ENCODE measurements around the gene ERAP2. TPM values are rescaled to one million over a fixed set of nuclear protein-coding genes. Genes with fewer than 3 reads are reported as not detected.

ERAP2 gene
- total RNA-seq, 2 donors from 2014 or later, result 7.7 to 19.0 TPM

DNA sequence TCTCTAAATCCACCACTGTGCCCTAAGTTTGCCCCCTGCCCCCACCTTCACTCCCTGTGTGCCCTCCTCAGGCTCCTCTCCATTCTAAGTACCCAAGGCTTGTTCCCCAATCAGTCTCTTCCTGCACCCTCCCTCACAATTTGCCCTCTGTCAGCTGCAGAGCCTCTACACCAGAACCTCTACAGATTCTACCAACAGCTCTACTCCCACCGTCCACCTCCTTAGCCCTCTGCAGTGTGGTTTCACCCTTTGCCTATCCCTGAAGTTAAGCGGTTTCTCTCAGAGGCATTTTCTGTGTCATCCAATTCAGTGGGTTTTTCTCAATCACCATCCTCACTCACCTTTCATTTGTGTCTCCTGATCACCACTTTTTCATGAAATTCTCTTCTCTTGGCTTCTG, 13.2 kb upstream of the ERAP2 start:
- Histone ChIP-seq H3K9me3 (no peaks in the 10 kb centered on the region), H3K27me3 (replicated peaks; ENCODE audit: insufficient read depth) (no peaks in the 10 kb centered on the region), H3K4me3 (no peak overlapping the region), H3K36me3 (no peaks in the 10 kb centered on the region), H3K27ac (no peak overlapping the region), H3K4me1 (replicated peaks) (no peaks in the 10 kb centered on the region)
- no peak for DNase-seq (ENCODE audit: low spot score)
- no peak for TF ChIP-seq POLR2AphosphoS5 (IDR thresholded peaks at IDR 0.05)
- TF ChIP-seq POLR2A (IDR thresholded peaks at IDR 0.05), result no peak
- TF ChIP-seq, protein P1, sequence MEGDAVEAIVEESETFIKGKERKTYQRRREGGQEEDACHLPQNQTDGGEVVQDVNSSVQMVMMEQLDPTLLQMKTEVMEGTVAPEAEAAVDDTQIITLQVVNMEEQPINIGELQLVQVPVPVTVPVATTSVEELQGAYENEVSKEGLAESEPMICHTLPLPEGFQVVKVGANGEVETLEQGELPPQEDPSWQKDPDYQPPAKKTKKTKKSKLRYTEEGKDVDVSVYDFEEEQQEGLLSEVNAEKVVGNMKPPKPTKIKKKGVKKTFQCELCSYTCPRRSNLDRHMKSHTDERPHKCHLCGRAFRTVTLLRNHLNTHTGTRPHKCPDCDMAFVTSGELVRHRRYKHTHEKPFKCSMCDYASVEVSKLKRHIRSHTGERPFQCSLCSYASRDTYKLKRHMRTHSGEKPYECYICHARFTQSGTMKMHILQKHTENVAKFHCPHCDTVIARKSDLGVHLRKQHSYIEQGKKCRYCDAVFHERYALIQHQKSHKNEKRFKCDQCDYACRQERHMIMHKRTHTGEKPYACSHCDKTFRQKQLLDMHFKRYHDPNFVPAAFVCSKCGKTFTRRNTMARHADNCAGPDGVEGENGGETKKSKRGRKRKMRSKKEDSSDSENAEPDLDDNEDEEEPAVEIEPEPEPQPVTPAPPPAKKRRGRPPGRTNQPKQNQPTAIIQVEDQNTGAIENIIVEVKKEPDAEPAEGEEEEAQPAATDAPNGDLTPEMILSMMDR (IDR thresholded peaks at IDR 0.05), result no peak
- intact Hi-C loops (cut with DNase I), result no loop called here
- WGBS, result 94% methylated on average over 2 of the region's 2 CpGs

DNA sequence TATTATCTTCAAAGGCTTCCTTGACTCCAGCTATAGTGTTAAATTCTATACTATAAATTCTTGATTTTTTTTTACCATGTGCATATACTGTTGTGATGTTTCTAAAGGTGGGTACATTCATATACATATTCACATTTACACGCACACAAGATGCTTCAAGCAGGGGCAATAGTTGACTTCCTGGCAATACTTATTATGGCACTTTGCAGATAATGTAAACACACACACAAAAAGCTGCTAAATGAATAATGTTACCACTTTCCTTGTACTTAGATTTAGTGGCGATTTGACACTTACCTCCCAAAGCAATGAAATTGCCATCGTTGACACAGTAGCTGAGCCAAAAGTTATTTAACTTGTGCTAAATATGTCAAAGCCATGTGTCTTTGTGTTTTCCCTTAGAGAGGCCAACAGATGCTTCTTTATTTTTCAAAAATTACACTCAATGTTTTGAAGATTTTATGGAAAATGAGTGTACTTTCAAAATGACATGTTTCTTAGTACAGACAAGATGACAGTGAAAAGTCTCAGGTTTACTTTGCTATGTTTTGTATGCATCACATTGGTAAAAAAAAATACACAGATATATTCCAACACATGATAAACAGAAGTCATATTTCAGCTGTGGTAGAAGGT, 12.2 kb upstream of the ERAP2 start:
- H3K27ac ChIP-seq, result no peak overlapping the region
- intact Hi-C loops (cut with DNase I), result no loop called here
- H3K9me3 ChIP-seq, result no peaks in the 10 kb centered on the region
- no peaks in the 10 kb centered on the region for H3K27me3 ChIP-seq (replicated peaks; ENCODE audit: insufficient read depth)
- no peak overlapping the region for H3K4me3 ChIP-seq
- TF ChIP-seq, protein P1 (IDR thresholded peaks at IDR 0.05), result no peak
- TF ChIP-seq POLR2AphosphoS5 (IDR thresholded peaks at IDR 0.05), result no peak
- no peak for TF ChIP-seq POLR2A (IDR thresholded peaks at IDR 0.05)
- 64% methylated on average over 3 of the region's 3 CpGs for WGBS
- no peak for DNase-seq (ENCODE audit: low spot score)
- no peaks in the 10 kb centered on the region for H3K36me3 ChIP-seq
- H3K4me1 ChIP-seq (replicated peaks), result no peaks in the 10 kb centered on the region

DNA sequence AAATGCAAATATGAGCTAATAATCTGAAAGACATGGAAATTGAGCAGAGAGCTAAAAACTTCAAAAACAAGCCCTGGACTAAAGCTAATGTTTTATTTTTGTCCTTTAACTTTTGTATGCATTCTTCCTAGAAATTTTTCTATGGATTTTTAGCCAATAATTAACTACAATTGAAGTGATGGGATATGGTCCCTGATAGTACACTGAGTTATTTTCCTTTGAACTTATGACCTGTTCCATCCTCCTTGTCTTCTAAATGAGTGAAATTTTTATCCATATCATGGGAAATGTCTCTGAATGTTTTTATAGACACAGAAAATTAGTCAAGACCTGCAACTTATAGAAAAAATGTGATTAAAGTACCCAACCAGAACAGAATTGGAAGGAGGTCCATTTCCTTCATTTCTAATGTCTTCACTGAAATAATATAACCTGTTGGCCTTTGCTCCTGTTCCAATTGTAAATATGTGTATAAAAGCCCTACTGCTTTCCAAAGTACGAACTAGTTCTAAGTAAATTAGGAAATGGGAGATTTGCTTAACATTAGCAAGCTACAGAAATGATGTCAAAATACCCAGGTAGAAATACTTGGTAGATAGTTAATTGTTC, 11.3 kb upstream of the ERAP2 start:
- no peak overlapping the region for H3K4me3 ChIP-seq
- DNase-seq (ENCODE audit: low spot score), result no peak
- no peaks in the 10 kb centered on the region for H3K27me3 ChIP-seq (replicated peaks; ENCODE audit: insufficient read depth)
- H3K4me1 ChIP-seq (replicated peaks), result no peaks in the 10 kb centered on the region
- H3K9me3 ChIP-seq, result no peaks in the 10 kb centered on the region
- WGBS, result 95% methylated on average over 1 of the region's 1 CpG
- H3K36me3 ChIP-seq, result no peaks in the 10 kb centered on the region
- H3K27ac ChIP-seq, result no peak overlapping the region
- TF ChIP-seq POLR2A (IDR thresholded peaks at IDR 0.05) (no peak), POLR2AphosphoS5 (IDR thresholded peaks at IDR 0.05) (no peak)
- TF ChIP-seq, protein P1 (IDR thresholded peaks at IDR 0.05), result no peak
- intact Hi-C loops (cut with DNase I), result loop anchor here (5.0 kb wide), 1 partner anchor 297 kb away; no protein-coding TSS in a partner anchor

DNA sequence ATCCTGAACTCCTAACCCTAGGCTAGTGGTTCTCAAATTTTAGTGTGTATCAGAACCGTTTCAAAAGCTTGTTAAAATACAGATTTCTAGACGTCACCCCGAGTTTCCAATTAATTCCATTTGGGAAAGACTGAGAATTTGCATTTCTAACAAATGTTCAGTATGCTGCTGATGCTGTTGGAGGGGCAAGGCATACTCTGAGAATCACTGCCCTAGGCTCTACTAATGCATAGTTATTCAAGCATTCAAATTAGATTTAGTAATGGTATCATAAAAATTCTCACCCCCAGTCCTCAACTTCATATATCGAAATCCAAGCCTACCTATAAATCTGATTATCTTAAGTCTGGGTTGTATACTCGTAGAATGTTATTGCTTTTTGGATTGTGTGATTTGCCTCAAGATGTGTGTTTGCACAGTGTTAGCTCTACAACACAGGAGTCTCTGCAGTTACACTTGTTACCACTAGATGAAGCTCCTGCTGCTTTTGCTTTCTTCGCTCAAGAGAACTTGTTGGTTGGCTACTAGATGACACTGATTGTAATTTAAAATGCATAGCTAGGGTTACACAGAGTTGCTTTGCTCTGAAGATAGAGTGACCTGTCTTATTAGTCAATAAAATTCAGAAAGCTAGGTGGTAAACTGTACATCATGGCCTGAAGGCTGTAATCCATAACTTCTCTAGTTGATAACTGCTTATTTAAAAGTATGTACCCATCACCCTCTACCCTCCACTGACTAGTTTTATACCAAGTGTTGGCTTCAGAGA, 7.5 kb upstream of the ERAP2 start:
- Histone ChIP-seq H3K4me3 (no peak overlapping the region), H3K9me3 (no peaks in the 10 kb centered on the region), H3K27me3 (replicated peaks; ENCODE audit: insufficient read depth) (no peaks in the 10 kb centered on the region), H3K4me1 (replicated peaks) (no peaks in the 10 kb centered on the region), H3K36me3 (no peaks in the 10 kb centered on the region), H3K27ac (no peak overlapping the region)
- peak; percentile 38 for DNase-seq (ENCODE audit: low spot score)
- 50% methylated on average over 6 of the region's 6 CpGs for WGBS
- peak; percentile 57 for TF ChIP-seq POLR2AphosphoS5 (IDR thresholded peaks at IDR 0.05)
- TF ChIP-seq POLR2A (IDR thresholded peaks at IDR 0.05), result no peak
- TF ChIP-seq, protein P1 (IDR thresholded peaks at IDR 0.05), result peak; percentile 49 to 91 (median 72)
- intact Hi-C loops (cut with DNase I), result loop anchor here (5.0 kb wide), 1 partner anchor 294 kb away; no protein-coding TSS in a partner anchor
